ENCODE data around the gene ACER2.

ACER2 gene

DNA sequence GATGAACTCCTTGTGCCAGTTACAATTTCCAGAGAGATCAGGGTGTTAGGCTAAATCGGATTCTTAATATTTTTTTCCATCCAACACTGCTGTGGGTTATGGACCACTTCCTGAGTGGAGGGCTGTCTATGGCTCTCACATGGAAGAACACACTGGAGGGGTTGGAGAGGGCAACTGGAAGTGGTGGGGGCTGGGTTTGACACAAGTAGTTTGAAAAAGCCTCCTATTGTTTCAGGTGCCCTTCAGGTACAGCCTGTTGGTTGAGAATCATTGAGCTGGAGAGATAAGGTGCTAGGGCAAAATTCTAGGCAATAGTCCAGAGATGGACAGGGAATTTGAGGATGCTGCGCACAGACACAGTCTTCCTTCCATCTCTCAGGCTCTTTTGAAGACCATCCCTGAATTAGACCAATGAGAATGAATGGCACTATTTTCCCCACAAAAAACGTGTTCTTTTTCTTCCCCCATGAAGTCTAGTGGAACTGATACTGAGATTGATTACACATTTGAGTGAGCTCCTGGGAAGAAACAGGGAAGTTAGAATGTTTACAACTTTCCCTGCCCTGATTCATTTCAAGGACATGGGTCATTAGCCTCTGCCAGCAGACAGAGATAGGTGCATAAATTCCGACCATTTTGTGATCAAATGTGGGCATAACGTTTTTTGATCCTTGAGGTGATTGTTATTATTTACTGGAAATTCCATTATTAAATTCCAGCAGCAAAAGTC is 87.7 kb downstream of the ACER2 start:
- Histone ChIP-seq H3K9me3 (no peaks in the 10 kb centered on the region), H3K27me3 (peaks cover 17% of the 10 kb centered on the region), H3K36me3 (no peaks in the 10 kb centered on the region), H3K27ac (no peak overlapping the region), H3K4me3 (ENCODE audit: low read depth in 1 of 2, low read length in 1 of 2) (no peak overlapping the region), H3K4me1 (ENCODE audit: control insufficient read depth in 1 of 2, insufficient read depth in 1 of 2, low read depth in 1 of 2, low read length in 1 of 2) (no peaks in the 10 kb centered on the region)
- TF ChIP-seq, protein P1, sequence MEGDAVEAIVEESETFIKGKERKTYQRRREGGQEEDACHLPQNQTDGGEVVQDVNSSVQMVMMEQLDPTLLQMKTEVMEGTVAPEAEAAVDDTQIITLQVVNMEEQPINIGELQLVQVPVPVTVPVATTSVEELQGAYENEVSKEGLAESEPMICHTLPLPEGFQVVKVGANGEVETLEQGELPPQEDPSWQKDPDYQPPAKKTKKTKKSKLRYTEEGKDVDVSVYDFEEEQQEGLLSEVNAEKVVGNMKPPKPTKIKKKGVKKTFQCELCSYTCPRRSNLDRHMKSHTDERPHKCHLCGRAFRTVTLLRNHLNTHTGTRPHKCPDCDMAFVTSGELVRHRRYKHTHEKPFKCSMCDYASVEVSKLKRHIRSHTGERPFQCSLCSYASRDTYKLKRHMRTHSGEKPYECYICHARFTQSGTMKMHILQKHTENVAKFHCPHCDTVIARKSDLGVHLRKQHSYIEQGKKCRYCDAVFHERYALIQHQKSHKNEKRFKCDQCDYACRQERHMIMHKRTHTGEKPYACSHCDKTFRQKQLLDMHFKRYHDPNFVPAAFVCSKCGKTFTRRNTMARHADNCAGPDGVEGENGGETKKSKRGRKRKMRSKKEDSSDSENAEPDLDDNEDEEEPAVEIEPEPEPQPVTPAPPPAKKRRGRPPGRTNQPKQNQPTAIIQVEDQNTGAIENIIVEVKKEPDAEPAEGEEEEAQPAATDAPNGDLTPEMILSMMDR (IDR thresholded peaks at IDR 0.05) = no peak

DNA sequence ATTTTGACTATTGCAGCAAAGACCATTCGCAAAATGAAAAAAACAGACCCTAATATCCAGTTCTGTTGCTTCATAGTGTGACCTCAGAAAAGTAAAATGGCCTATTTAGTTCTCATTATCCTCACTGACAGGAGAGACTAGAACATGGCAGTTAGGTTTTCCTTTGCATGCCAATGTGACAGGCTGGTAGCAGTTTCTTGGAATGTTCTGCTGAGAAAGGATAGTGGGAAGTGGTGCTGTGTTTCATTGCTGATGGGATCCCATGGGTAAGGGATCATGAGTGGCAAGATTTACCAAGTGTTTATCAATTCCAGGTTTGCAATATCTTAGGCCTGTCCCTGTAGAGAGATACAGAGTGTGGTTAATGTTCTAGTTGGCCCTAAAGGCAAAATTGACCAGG is 88.5 kb downstream of the ACER2 start:
- Histone ChIP-seq H3K4me3 (ENCODE audit: low read depth in 1 of 2, low read length in 1 of 2) (no peak overlapping the region), H3K4me1 (ENCODE audit: control insufficient read depth in 1 of 2, insufficient read depth in 1 of 2, low read depth in 1 of 2, low read length in 1 of 2) (no peaks in the 10 kb centered on the region), H3K27me3 (peaks cover 17% of the 10 kb centered on the region), H3K9me3 (no peaks in the 10 kb centered on the region), H3K27ac (no peak overlapping the region), H3K36me3 (no peaks in the 10 kb centered on the region)
- TF ChIP-seq, protein P1 (IDR thresholded peaks at IDR 0.05) = no peak

DNA sequence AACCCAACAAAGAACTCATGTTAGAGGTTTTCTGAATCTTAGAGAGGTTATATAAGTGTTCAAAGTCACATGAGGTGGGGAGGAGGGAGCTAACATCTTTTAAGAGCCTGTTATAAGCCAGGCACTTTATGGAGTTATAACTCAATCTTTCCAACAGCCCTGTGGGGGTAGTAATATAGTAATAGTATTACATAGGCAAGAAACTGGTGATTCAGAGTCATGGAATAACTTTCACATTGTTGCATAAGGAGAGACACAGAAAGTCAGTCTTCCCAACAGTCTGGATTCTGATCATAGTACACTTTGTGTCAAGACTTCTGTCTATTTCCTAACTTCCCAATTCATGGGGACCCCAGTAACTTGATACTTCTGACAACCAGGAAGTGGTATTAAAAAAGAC is 89.2 kb downstream of the ACER2 start:
- H3K27me3 ChIP-seq = peaks cover 13% of the 10 kb centered on the region
- no peaks in the 10 kb centered on the region for H3K4me1 ChIP-seq (ENCODE audit: control insufficient read depth in 1 of 2, insufficient read depth in 1 of 2, low read depth in 1 of 2, low read length in 1 of 2)
- no peak overlapping the region for H3K27ac ChIP-seq
- no peaks in the 10 kb centered on the region for H3K9me3 ChIP-seq
- H3K4me3 ChIP-seq (ENCODE audit: low read depth in 1 of 2, low read length in 1 of 2) = no peak overlapping the region
- H3K36me3 ChIP-seq = no peaks in the 10 kb centered on the region
- TF ChIP-seq, protein P1 (IDR thresholded peaks at IDR 0.05) = no peak

Data from neutrophil (primary cell).